AG08396 (cell line): ENCODE data around the gene PLB1.

Source experiments
- DNase-seq: peaks from one replicate; pipeline ENCODE4 v3.0.0; 2012; ENCODE audit warnings: low spot score, mixed read lengths

The PLB1 gene

GRCh38 chr2:28590496-28591301 lies 94.8 kb downstream of the PLB1 start:
- no peak for DNase-seq

- DNase-seq = no peak
These were observed 96.0 kb downstream of the PLB1 start for GRCh38 chr2:28591711-28592335.

GRCh38 chr2:28592481-28592880 lies 96.6 kb downstream of the PLB1 start:
- no peak for DNase-seq

GRCh38 chr2:28593160-28593755 lies 97.4 kb downstream of the PLB1 start:
- no peak for DNase-seq

DNA sequence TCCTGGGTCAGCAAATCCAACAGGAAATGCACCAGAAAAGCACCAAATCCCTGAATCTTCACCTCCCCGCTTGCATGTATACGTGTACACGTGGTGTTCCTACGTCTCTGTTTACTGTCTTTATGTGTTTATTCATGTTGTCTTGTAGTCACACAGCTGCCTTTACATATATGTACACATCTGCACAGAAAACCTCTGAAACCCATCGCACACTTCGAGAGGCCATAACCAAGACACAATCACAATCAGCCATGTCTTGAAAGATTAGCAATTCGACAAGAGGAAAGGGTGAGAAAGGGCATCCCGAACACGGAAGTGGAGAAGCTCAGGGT lies 98.1 kb downstream of the PLB1 start:
- no peak for DNase-seq

DNA sequence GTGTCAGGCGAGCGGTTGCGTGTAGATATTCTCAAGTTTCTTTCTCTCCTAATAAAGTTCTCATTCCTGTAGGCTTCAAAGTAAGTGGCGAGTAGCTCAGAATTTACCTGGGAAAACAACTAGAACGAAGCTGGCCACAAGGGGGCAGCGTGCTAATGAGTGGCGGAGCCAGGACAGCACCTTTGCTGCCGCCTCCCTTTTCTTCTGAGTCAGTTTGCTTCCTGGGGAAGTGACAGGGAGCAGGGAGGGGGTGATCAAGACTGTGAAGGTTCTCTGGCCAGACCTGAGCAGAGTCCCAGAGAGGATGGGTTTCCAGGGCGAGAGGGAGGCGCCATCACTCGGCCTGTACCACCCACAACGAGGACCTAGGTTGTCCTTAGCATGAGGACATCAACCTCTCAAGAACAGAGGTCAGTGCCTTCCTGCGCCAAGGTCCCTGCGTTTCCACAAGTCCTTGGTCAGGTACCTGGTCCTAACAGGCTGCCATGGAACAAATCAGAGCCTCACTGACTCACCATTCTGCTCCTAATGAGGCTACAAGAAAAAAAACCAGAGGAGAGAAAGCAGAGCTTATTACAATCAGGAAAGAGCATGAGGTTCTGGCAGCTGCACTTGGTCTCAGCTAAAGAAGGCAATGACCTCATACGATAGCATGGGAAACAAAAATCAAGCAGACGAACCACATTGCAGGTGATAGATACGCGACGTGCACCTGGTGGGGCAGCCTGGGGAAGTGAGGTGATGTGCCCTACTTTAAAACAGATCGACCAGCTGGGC lies 98.7 kb downstream of the PLB1 start:
- peak; percentile 74 for DNase-seq

DNA sequence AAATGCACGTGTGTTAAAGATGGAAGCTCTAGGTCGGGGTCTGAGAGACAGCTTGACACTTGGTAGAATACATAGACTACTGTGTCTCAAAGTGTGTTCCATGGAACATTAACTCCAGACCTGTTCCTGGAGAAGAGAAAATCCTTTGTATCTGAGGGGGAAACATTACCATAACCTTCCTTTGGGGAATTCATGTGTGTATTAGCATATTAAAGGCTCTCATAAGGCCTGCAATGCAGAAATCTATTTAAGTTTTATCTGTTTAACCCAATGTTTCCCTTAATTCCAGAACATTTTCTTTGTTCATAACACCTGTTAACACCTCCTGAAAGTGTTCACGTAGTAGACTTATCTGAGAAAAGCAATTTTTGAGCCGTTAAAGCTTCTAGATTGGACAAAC lies 99.5 kb downstream of the PLB1 start:
- no peak for DNase-seq

DNA sequence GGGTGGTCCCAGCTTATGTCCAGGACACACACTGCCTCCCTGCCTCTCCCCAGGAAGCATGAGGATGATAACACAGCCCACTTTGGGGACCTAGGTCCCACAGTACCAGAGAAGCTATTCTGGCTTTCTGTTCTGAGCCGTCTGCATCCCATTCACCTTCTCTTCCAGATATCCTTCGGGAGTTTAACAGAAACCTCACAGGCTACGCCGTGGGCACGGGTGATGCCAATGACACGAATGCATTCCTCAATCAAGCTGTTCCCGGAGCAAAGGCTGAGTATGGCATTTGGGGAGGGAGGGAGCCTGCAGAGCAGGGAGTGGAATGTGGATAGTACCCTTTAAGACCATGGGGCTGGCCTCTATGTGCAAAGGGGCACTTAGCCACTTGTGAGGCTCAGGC lies 102.6 kb downstream of the PLB1 start:
- DNase-seq = no peak

- no peak for DNase-seq
These were observed 104.3 kb downstream of the PLB1 start for GRCh38 chr2:28600181-28600580.

GRCh38 chr2:28601616-28602015 lies 105.8 kb downstream of the PLB1 start:
- no peak for DNase-seq

DNA sequence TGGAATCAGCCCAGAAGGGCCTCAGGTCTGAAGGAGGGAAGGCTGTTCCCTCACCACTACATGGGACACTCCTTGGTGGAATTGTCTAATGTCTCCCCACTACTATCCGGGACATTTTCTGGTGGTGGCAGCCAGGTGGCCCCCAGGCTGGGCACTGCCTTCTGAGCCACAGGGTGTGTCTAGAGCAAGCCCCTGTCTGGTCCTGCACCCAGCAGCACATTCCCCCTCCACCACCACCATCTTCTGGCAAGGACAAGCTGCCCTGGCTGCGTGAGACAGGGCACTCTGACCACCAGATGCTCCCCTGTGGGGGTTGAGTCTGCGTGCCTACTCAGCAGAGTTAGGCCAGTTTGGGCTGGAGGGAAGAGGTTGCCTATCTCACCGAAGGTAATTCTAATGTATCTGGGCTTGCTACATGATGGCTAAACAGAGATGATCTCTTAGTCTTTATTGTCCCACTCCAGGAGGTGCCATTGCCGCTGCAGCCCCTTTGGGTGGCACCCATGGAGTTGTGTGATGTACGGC lies 106.3 kb downstream of the PLB1 start:
- no peak for DNase-seq

DNA sequence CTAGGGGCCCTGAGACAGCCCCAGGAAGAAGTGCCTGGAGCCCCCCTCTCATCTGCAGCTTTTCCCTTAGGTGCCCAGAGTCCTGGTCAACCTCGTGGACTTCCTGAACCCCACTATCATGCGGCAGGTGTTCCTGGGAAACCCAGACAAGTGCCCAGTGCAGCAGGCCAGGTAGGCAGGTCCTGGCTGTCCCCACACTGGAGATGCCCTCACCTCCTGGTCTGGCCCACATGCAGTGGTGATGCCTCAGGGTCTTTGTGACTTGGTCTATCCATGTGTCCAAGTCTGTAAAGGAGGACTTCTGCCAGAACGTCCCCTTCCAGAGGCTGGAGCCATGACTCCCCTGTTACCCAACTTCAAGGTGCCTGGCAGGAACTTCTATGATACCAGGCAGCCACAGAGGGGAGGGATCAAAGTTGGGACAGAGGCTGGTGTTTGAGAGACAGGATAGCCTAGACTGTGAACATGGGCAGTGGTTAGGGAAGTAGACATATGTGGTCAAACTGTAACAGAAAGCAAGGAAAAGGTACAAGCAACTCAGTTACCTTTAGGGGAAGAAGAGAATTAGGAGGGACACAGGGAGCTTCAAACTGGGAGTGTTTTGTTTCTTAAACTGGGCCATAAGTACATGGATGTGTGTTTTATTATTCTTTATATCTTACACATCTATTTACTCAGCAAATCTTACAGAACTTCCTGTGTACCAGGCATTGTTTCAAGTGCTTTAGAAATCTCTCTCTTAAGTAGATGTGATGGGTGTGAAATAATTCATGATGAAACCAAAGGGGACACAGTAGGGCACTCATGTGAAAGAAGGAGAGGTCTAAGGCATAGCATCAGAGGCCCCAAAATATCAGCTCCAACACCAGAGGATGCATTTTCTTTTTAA lies 107.1 kb downstream of the PLB1 start:
- DNase-seq = no peak

DNA sequence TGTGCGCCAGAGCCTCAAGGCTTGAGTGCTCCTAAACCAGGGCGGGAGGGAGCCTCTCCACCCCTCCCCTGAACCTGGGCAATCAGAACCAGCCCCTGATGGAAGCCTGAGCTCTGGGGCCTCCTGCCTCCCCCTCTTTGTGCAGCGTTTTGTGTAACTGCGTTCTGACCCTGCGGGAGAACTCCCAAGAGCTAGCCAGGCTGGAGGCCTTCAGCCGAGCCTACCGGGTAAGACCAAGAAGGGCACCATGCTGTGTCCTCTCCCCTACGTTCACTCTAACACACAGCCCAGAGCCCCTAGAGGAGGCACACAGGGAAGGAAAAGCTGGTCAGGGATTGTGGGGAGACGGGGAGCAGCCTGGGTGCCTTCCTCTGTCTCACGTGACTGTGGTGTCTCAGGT lies 108.0 kb downstream of the PLB1 start:
- no peak for DNase-seq

DNA sequence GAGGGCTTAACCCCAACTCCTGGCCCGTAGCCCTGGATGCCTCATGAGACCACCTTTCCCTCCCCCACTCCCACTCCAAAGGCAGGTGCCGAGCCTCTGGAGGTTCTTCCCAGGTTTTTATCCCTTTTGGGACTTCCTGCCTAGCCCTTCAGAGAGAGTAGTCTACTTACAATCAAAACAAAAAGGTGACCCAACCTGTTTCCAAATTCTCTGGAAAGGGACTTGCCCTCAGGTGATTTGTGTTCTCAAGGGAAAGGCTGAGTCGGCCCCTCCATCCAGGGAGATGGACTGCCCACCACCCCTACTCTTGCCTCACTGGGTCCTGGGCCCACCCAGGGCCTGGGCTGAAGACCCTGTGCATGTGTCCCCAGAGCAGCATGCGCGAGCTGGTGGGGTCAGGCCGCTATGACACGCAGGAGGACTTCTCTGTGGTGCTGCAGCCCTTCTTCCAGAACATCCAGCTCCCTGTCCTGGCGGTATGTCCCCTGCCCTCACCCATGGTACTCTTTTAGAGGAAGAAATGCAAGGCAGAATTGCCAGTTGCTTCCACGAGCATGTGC lies 108.5 kb downstream of the PLB1 start:
- DNase-seq = no peak

- DNase-seq = no peak
These were observed 111.2 kb downstream of the PLB1 start for GRCh38 chr2:28606986-28607441.

DNA sequence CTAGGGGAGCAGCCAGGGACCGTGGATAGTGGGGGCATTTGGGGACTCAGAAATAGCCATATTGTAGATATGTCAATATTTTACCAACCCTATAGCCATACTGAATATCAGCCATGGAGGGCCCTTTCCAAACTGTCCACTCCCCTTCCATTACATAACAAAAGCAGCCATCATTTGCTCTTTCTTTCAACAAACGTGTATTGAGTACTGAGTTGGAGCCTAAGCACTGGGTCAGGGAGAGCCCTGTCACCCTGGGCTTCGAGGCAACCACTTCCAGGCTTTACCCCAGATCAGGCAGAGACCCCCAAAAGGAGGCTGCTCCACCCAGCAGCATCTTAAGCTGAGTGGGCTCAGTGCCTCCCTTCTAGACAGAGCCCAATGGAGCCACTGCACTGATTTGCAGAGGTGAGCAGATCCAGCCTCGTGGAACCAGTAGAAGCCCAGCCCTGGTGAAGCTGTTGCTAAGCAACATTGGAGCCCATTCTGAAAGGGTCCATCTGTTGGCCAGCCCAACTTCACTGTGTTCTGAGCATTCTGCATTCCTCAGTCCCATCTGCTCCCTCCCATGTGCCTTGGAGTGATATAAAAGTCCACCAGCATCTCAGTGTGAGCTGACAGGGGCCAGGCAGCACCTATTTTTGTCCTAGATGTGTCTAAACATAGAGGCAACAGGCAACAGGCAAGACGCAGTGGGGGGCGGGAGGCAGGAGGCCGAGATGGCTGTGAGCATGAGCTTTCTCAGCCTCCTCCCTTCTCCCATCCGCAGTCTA lies 112.1 kb downstream of the PLB1 start:
- DNase-seq = no peak

- no peak for DNase-seq
These were observed 112.9 kb downstream of the PLB1 start for GRCh38 chr2:28608500-28609424.

DNA sequence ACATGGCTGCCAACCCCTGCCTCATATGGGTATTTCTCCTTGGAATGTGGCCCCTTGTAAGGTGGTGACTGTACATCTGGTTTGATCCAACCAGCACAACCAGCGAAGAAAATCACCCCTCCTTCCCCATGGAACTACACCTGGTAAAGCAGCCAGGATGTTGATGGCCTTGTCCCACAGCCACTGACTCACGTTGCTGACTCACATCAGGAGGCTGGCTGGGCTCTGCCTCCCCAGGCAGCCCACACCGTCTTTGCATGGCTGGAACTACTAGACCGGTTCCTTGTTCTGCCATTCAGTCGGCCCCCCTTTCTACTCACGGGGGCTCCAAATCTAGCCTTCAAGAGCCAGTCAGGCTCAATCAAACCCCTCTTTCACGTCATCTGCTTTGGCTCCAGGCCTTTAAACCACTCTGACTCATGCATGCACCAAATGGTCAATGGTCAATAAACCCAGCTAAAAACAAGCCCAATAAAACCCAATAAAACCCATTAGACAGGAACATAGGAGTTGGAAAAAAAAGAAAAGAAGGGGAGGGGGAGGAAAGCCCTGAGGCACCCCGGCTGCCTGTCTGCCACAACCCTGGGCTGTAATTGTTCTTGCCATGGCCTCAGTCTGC lies 114.8 kb downstream of the PLB1 start:
- peak; percentile 81 for DNase-seq
